Progenitor cell of endocrine pancreas (in vitro differentiated cells): ENCODE results near the gene TBX4. TPM values are rescaled to one million over a fixed set of nuclear protein-coding genes. Genes with fewer than 3 reads are reported as not detected.
"Not testable (repeated sequence)": the region's sequence is repeated elsewhere in the genome, so short reads cannot be mapped to it uniquely, and the experiment has no call there.

Experiments used
- DNase-seq: peaks from one replicate; pipeline ENCODE4 v3.0.0; 2021; ENCODE audit warnings: low spot score; ENCODE audit not compliant: unreplicated experiment
- H3K27ac Mint-ChIP-seq: 2 replicates; pipeline ENCODE4 v1.8.0; 2021; ENCODE audit warnings: mild to moderate bottlenecking, moderate library complexity, mixed read lengths
- H3K27me3 Mint-ChIP-seq: 2 replicates; pipeline ENCODE4 v1.8.0; 2021; ENCODE audit warnings: mixed read lengths
- H3K36me3 Mint-ChIP-seq: 2 replicates; pipeline ENCODE4 v1.8.0; 2022; ENCODE audit warnings: mixed read lengths; ENCODE audit not compliant: insufficient read depth
- H3K4me1 Mint-ChIP-seq: 2 replicates; pipeline ENCODE4 v1.8.0; 2021; ENCODE audit warnings: low read depth, mixed read lengths
- H3K4me3 Mint-ChIP-seq: 2 replicates; pipeline ENCODE4 v1.8.0; 2021; ENCODE audit warnings: low read depth, mild to moderate bottlenecking, moderate library complexity, mixed read lengths
- H3K9me3 Mint-ChIP-seq: 2 replicates; pipeline ENCODE4 v1.8.0; 2021; ENCODE audit warnings: low read depth, mixed read lengths
- total RNA-seq: library from RNA; stranded (reverse); gene quantifications from 2 replicates; pipeline ENCODE4 v1.2.1, GENCODE V29; 2021
- TF ChIP-seq, protein P1 (sequence below): fragments of 200-600 bp; sonication (generic); IDR thresholded peaks from one replicate; pipeline ENCODE4 v1.5.0; 2021; ENCODE audit warnings: antibody characterized with exemption, mild to moderate bottlenecking; ENCODE audit not compliant: unreplicated experiment

Gene TBX4
- total RNA-seq, 1 donor from 2014 or later, result not detected

DNA sequence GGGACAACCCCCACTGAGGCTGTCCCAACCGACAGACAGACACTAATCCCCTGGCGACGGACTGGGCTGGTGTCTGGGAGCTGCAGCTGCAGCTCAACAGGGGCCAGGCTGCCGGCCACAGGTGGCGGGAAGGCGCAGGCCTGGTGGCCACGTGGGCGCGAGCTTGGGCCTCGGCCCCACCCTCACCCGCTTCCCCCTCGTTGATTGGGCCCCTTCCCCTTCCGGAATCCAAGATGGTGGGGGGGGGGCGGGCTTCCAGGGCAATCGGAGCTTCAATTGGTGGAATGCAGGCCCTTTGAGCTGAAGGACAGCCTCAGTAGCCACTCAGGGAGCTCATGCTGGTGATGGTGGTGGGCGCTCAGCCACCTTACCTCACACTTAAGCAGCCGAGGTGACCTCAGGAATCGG is 8.7 kb upstream of the TBX4 start:
- H3K4me3 Mint-ChIP-seq, result no peak overlapping the region
- TF ChIP-seq, protein P1, sequence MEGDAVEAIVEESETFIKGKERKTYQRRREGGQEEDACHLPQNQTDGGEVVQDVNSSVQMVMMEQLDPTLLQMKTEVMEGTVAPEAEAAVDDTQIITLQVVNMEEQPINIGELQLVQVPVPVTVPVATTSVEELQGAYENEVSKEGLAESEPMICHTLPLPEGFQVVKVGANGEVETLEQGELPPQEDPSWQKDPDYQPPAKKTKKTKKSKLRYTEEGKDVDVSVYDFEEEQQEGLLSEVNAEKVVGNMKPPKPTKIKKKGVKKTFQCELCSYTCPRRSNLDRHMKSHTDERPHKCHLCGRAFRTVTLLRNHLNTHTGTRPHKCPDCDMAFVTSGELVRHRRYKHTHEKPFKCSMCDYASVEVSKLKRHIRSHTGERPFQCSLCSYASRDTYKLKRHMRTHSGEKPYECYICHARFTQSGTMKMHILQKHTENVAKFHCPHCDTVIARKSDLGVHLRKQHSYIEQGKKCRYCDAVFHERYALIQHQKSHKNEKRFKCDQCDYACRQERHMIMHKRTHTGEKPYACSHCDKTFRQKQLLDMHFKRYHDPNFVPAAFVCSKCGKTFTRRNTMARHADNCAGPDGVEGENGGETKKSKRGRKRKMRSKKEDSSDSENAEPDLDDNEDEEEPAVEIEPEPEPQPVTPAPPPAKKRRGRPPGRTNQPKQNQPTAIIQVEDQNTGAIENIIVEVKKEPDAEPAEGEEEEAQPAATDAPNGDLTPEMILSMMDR, result no peak
- H3K27ac Mint-ChIP-seq, result no peak overlapping the region
- peaks cover 50% of the 10 kb centered on the region for H3K27me3 Mint-ChIP-seq
- H3K36me3 Mint-ChIP-seq, result no peaks in the 10 kb centered on the region
- H3K9me3 Mint-ChIP-seq, result no peaks in the 10 kb centered on the region
- H3K4me1 Mint-ChIP-seq, result peaks cover 11% of the 10 kb centered on the region
- DNase-seq, result no peak

DNA sequence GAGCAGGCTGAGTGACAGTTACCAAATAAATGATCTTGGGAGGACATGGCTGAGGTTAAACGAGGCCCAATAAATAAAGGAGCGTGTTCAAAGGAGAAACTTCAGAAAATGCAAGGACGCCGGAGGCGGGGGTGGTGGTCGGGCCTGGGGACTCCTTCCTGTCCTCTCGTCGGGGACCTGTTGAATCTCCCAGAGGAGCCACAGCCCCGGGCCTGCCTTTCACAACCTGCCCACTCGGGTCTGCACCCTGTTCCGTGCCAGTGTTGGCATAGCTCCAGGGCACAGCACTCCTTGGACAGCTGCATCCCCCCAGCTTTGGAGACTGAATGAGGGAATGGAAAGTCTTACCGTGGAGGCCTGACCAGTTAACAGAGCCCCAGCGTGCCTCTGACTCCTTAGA is 8.1 kb upstream of the TBX4 start:
- Mint-ChIP-seq H3K27ac (no peak overlapping the region), H3K4me3 (no peak overlapping the region), H3K27me3 (peaks cover 51% of the 10 kb centered on the region)

DNA sequence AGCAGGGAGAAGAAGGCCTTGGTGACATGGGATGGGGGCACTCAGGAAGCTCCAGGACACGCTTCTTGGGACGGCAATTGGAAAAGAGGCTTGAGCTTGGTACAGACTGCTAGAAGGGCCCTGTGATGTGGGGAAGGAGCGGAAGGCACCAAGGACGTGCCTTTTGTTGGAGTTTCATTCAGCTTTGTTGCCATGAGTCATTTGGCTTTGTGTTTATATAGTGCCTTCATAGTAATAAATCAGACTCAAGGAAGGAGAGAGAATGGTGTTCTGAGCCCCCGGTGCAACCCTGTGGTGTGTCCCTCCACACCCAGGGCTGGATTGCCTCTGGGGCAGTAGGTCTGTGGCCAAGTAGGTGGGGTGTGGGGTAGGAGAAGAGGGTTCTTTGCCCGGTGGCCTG is 7.4 kb upstream of the TBX4 start:
- H3K4me3 Mint-ChIP-seq, result no peak overlapping the region
- H3K9me3 Mint-ChIP-seq, result no peaks in the 10 kb centered on the region
- peaks cover 56% of the 10 kb centered on the region for H3K27me3 Mint-ChIP-seq
- peaks cover 11% of the 10 kb centered on the region for H3K4me1 Mint-ChIP-seq
- no peak for DNase-seq
- TF ChIP-seq, protein P1, result no peak
- no peaks in the 10 kb centered on the region for H3K36me3 Mint-ChIP-seq
- no peak overlapping the region for H3K27ac Mint-ChIP-seq

More for the DNA sequence above, 8.1 kb upstream of the TBX4 start:
- no peak for DNase-seq
- Mint-ChIP-seq H3K9me3 (no peaks in the 10 kb centered on the region), H3K36me3 (no peaks in the 10 kb centered on the region), H3K4me1 (peaks cover 11% of the 10 kb centered on the region)
- TF ChIP-seq, protein P1, result no peak

GRCh38 chr17:61447358-61447757 is 4.9 kb upstream of the TBX4 start:
- Mint-ChIP-seq H3K27me3 (peaks cover 66% of the 10 kb centered on the region), H3K4me1 (peaks cover 11% of the 10 kb centered on the region), H3K27ac (no peak overlapping the region), H3K4me3 (no peak overlapping the region), H3K9me3 (no peaks in the 10 kb centered on the region), H3K36me3 (no peaks in the 10 kb centered on the region)
- TF ChIP-seq, protein P1, result no peak
- no peak for DNase-seq

DNA sequence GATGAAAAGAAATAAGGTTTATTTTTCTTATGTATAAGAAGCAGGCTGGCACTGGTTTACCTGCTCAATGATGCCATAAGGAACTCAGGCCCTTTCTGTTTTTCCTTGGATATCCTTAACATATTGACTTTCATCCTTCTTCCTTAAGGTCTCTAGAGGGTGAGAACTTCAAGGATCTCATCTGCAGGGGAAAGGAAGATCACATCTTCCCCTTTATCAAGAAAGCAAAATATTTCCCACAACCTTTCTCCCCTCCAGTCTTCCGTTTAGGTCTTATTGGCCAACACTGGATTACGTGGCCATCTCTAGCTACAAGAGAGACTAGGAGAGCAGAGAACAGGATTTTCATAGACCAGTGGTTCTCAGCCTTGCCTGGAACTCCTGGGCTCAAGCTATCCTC is 4.2 kb upstream of the TBX4 start:
- H3K36me3 Mint-ChIP-seq, result no peaks in the 10 kb centered on the region
- peaks cover 11% of the 10 kb centered on the region for H3K4me1 Mint-ChIP-seq
- H3K9me3 Mint-ChIP-seq, result no peaks in the 10 kb centered on the region
- no peak overlapping the region for H3K4me3 Mint-ChIP-seq
- no peak overlapping the region for H3K27ac Mint-ChIP-seq
- peaks cover 71% of the 10 kb centered on the region for H3K27me3 Mint-ChIP-seq
- DNase-seq, result no peak
- TF ChIP-seq, protein P1, result no peak

DNA sequence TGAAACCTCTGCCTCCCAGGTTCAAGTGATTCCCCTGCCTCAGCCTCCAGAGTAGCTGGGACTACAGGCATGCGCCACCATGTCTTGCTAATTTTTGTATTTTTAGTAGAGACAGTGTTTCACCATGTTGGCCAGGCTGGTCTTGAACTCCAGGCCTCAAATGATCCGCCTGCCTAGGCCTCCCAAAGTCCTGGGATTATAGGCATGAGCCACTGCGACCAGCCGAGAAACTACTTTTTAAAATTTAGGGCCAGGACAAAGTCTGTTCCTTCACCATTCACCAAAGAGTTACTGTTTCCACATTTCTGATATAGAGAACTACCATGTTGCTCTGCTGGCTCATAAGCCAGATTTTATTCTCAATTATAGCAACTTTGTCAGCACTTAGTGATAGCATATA is 3.1 kb upstream of the TBX4 start:
- H3K4me3 Mint-ChIP-seq, H3K27ac Mint-ChIP-seq, H3K9me3 Mint-ChIP-seq, H3K36me3 Mint-ChIP-seq, DNase-seq: not testable (repeated sequence)
- H3K4me1 Mint-ChIP-seq, result peaks cover 11% of the 10 kb centered on the region
- peaks cover 79% of the 10 kb centered on the region for H3K27me3 Mint-ChIP-seq
